HG03060 (cell line): Measurements from ENCODE around the gene SLC39A3.

Experiments
- ATAC-seq: cut with Tn5 transposase; IDR thresholded peaks from one replicate; pipeline ENCODE4 v1.9.1; 2021; ENCODE audit warnings: low read depth, moderate number of reproducible peaks; ENCODE audit not compliant: unreplicated experiment

The SLC39A3 gene

GRCh38 chr19:2739602-2740313 lies at the start of gene SLC39A3:
SLC39A3 (minus strand) TSS chr19:2740017; CDS start chr19:2737257, 2,760 bp downstream.
- ATAC-seq, result peak; percentile 78

GRCh38 chr19:2788237-2788636 lies 48.4 kb upstream of the SLC39A3 start:
- no peak for ATAC-seq

GRCh38 chr19:2787115-2787514 lies 47.3 kb upstream of the SLC39A3 start:
- no peak for ATAC-seq

GRCh38 chr19:2785244-2785997 lies 45.6 kb upstream of the SLC39A3 start, which contains the start of gene THOP1:
THOP1 (plus strand) TSS chr19:2785503; CDS start chr19:2785663, 160 bp downstream.
- ATAC-seq, result peak; percentile 48

- no peak for ATAC-seq
Observed at GRCh38 chr19:2783781-2784145, 43.9 kb upstream of the SLC39A3 start.

- peak; percentile 63 for ATAC-seq
Observed at GRCh38 chr19:2782936-2783780, 43.3 kb upstream of the SLC39A3 start, which contains the start of gene SGTA. SGTA (minus strand) TSS chr19:2783273; CDS start chr19:2769068, 14,205 bp downstream.

GRCh38 chr19:2782329-2782935 lies 42.6 kb upstream of the SLC39A3 start:
- no peak for ATAC-seq

- ATAC-seq, result no peak
Observed at GRCh38 chr19:2780284-2780683, 40.5 kb upstream of the SLC39A3 start.

- no peak for ATAC-seq
Observed at GRCh38 chr19:2779121-2779740, 39.4 kb upstream of the SLC39A3 start.

GRCh38 chr19:2777952-2778683 lies 38.3 kb upstream of the SLC39A3 start:
- ATAC-seq, result no peak

- no peak for ATAC-seq
Observed at GRCh38 chr19:2775556-2776430, 36.0 kb upstream of the SLC39A3 start.

GRCh38 chr19:2774953-2775555 lies 35.2 kb upstream of the SLC39A3 start:
- ATAC-seq, result no peak

- no peak for ATAC-seq
Observed at GRCh38 chr19:2774083-2774679, 34.4 kb upstream of the SLC39A3 start.

GRCh38 chr19:2771786-2772674 lies 32.2 kb upstream of the SLC39A3 start:
- ATAC-seq, result no peak

GRCh38 chr19:2770055-2771013 lies 30.5 kb upstream of the SLC39A3 start:
- ATAC-seq, result no peak
